Measurements from ENCODE around the gene ACTA1. TPM values are rescaled to one million over a fixed set of nuclear protein-coding genes. Genes with fewer than 3 reads are reported as not detected.

ACTA1 gene
- total RNA-seq: not detected in 2 replicates

GRCh38 chr1:229434005-229434640 is at the start of gene ACTA1:
TSS of gene ACTA1 (minus strand) at chr1:229434094. CDS start at chr1:229433115, 979 bp downstream.
- DNase-seq (ENCODE audit: insufficient read length, low spot score, missing footprints): peak; percentile 68
- Histone ChIP-seq H3K4me1 (ENCODE audit: insufficient read depth, low read length) (no peaks in the 10 kb centered on the region), H3K27ac (ENCODE audit: low read depth, low read length) (no peak within 1 kb of the TSS), H3K79me2 (ENCODE audit: insufficient read depth, low read length) (no peaks in the 10 kb centered on the region), H3K36me3 (ENCODE audit: insufficient read depth, low read length) (no peaks in the 10 kb centered on the region), H4K20me1 (ENCODE audit: insufficient read depth, low read length) (no peaks in the 10 kb centered on the region), H2AFZ (ENCODE audit: low read length) (no peak within 1 kb of the TSS), H3K4me2 (ENCODE audit: insufficient read depth, low read length) (no peak within 1 kb of the TSS), H3K4me3 (ENCODE audit: insufficient read depth, low read length) (no peak within 1 kb of the TSS), H3K27me3 (ENCODE audit: insufficient read depth, low read length) (peaks cover 73% of the 10 kb centered on the region), H3K9me3 (ENCODE audit: low read depth, low read length) (no peaks in the 10 kb centered on the region)
- TF ChIP-seq CTCF (IDR thresholded peaks at IDR 0.05; ENCODE audit: extremely low read depth, low read depth, low read length): no peak

GRCh38 chr1:229482511-229482910 is 48.6 kb upstream of the ACTA1 start:
- no peaks in the 10 kb centered on the region for H3K9me3 ChIP-seq (ENCODE audit: low read depth, low read length)
- no peaks in the 10 kb centered on the region for H3K27me3 ChIP-seq (ENCODE audit: insufficient read depth, low read length)
- DNase-seq (ENCODE audit: insufficient read length, low spot score, missing footprints): no peak
- H3K27ac ChIP-seq (ENCODE audit: low read depth, low read length): peak overlapping the region; percentile 3
- peaks cover 3% of the 10 kb centered on the region for H3K79me2 ChIP-seq (ENCODE audit: insufficient read depth, low read length)
- H3K36me3 ChIP-seq (ENCODE audit: insufficient read depth, low read length): peaks cover 41% of the 10 kb centered on the region
- no peaks in the 10 kb centered on the region for H4K20me1 ChIP-seq (ENCODE audit: insufficient read depth, low read length)
- no peak overlapping the region for H3K4me3 ChIP-seq (ENCODE audit: insufficient read depth, low read length)
- TF ChIP-seq CTCF (IDR thresholded peaks at IDR 0.05; ENCODE audit: extremely low read depth, low read depth, low read length): no peak
- H3K4me2 ChIP-seq (ENCODE audit: insufficient read depth, low read length): no peak overlapping the region
- no peak overlapping the region for H2AFZ ChIP-seq (ENCODE audit: low read length)
- H3K4me1 ChIP-seq (ENCODE audit: insufficient read depth, low read length): no peaks in the 10 kb centered on the region

GRCh38 chr1:229480495-229480894 is 46.6 kb upstream of the ACTA1 start:
- H3K36me3 ChIP-seq (ENCODE audit: insufficient read depth, low read length): peaks cover 30% of the 10 kb centered on the region
- no peak overlapping the region for H3K4me3 ChIP-seq (ENCODE audit: insufficient read depth, low read length)
- H3K79me2 ChIP-seq (ENCODE audit: insufficient read depth, low read length): peaks cover 3% of the 10 kb centered on the region
- H3K27ac ChIP-seq (ENCODE audit: low read depth, low read length): no peak overlapping the region
- no peak overlapping the region for H2AFZ ChIP-seq (ENCODE audit: low read length)
- DNase-seq (ENCODE audit: insufficient read length, low spot score, missing footprints): no peak
- TF ChIP-seq CTCF (IDR thresholded peaks at IDR 0.05; ENCODE audit: extremely low read depth, low read depth, low read length): no peak
- no peak overlapping the region for H3K4me2 ChIP-seq (ENCODE audit: insufficient read depth, low read length)
- no peaks in the 10 kb centered on the region for H3K9me3 ChIP-seq (ENCODE audit: low read depth, low read length)
- H3K27me3 ChIP-seq (ENCODE audit: insufficient read depth, low read length): no peaks in the 10 kb centered on the region
- H3K4me1 ChIP-seq (ENCODE audit: insufficient read depth, low read length): no peaks in the 10 kb centered on the region
- no peaks in the 10 kb centered on the region for H4K20me1 ChIP-seq (ENCODE audit: insufficient read depth, low read length)

- no peak for DNase-seq (ENCODE audit: insufficient read length, low spot score, missing footprints)
- Histone ChIP-seq H3K79me2 (ENCODE audit: insufficient read depth, low read length) (peaks cover 3% of the 10 kb centered on the region), H4K20me1 (ENCODE audit: insufficient read depth, low read length) (no peaks in the 10 kb centered on the region), H3K4me3 (ENCODE audit: insufficient read depth, low read length) (no peak overlapping the region), H3K27ac (ENCODE audit: low read depth, low read length) (no peak overlapping the region), H3K4me1 (ENCODE audit: insufficient read depth, low read length) (no peaks in the 10 kb centered on the region), H3K9me3 (ENCODE audit: low read depth, low read length) (no peaks in the 10 kb centered on the region), H3K27me3 (ENCODE audit: insufficient read depth, low read length) (no peaks in the 10 kb centered on the region), H2AFZ (ENCODE audit: low read length) (no peak overlapping the region), H3K36me3 (ENCODE audit: insufficient read depth, low read length) (peaks cover 34% of the 10 kb centered on the region), H3K4me2 (ENCODE audit: insufficient read depth, low read length) (no peak overlapping the region)
- no peak for TF ChIP-seq CTCF (IDR thresholded peaks at IDR 0.05; ENCODE audit: extremely low read depth, low read depth, low read length)
These were observed 45.9 kb upstream of the ACTA1 start for GRCh38 chr1:229479660-229480399.
